NK-92 treated with Interleukin-12 subunit alpha and Interleukin-12 subunit beta, amount 100 ng/mL, for 24 hours (cell line): ENCODE results near the gene EPB42.
"Not testable (repeated sequence)": the region's sequence is repeated elsewhere in the genome, so short reads cannot be mapped to it uniquely, and the experiment has no call there.

Experiments
- DNase-seq: peaks from one replicate; lab custom pipeline; 2025; lab: John Stamatoyannopoulos, UW

EPB42 gene

DNA sequence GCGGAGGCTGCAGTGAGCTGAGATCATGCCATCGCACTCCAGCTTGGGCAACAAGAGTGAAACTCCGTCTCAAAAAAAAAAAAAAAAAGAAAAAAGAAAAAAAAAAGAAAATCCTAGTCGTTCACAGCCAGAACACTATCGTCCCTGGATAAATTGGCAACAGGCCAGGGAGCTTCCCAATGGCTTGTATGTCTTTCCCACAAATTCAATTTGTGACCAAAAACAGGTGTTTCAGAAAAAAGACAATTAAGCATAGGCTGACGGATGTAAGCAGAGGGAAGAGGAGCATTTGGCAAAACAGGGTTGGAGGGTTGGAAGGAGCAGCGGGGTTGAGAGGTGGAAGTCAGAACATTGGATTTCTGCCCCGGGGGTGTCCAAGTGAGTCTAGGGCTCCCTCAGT is 8.5 kb downstream of the EPB42 start:
- DNase-seq, result no peak

DNA sequence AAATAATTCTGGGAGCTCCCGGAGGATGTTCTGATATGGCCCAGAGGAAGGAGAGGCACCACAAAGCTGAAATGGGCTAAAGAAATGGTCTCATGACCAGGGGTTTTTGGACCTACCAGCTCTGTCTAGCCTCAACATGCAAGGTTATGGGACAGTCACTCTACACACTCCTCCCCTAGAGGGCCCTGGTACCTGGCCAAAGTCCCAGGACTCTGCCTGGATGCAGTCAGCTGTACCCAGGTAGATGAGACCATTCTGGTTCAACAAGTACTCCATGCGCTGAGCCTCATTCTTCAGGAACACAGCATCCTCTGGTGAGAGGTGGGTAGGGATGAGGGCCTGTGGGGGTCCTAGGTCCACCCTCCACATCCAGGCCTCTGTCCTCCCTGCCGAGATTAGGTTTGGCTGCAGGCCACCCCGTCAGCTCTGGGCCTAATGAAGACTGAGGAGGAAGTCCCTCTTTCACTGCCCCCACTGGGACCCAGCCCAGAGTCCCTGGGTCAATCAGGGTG is 9.5 kb downstream of the EPB42 start:
- no peak for DNase-seq

GRCh38 chr15:43210807-43211206 is 10.0 kb downstream of the EPB42 start:
- no peak for DNase-seq

DNA sequence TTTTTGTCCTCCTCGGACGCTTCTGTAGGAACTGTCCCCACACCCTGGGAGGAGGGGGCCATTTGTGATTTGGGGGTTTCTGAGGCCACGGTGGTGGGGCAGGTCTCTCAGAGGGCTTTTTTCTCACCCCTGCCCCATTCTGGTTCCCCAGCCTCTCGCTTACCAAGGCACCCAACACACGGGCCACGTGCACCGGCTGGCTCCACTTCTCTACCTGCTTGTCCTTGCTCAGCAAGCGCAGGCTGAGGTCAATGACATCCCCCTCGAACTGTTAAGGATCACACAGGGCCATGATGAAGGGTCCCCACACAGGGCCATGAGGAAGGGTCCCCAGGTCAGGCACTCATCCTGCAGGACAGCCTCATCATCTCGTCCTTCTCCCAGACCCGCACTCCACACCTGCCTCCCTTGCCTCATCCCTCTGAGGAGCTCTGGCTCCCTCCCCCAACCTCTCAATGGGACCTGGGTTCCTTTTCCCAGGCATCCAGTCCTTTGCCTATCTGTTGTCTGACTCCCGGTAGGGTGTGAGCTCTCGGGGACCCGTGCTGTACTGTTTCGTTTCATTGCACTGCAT is 10.6 kb downstream of the EPB42 start:
- DNase-seq, result no peak

DNA sequence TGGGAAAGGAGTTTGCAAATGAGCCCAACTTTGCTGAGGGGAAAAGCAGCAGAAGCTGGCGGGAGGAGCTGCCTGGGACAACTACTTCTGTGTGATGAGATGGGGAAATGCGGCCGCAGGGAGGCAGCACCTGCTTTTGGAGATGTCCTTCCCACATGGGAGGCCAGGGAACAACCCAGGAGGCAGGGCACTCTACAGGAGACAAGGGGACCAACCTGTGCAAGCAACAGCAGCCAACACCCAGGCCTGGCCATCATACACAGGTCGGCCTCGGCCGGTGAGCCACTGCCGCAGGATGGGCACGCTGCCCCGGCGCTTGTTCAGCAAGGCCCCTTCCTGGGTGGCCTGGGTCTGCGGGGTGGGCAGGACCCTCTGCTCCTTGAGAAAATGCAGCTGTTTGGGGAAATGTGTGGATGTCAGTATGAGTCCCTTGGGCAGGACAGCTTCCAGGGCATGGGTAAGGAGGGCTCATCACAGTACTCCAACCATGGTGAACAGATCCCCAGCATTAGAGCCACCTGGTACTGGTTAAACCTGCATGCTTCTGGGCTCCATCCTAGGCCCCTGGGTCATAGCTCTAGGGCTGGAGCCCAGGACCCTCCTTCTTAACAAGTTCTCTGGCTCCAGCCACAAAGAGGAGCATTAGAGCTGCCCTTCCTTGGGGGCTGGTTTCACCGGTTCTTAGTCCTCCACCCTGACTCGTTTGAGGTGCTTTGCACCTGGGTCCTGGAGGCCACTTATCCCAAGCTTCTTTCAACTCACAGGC is 11.6 kb downstream of the EPB42 start:
- no peak for DNase-seq

- DNase-seq, result no peak
Measured at GRCh38 chr15:43208052-43209002, 12.5 kb downstream of the EPB42 start.

DNA sequence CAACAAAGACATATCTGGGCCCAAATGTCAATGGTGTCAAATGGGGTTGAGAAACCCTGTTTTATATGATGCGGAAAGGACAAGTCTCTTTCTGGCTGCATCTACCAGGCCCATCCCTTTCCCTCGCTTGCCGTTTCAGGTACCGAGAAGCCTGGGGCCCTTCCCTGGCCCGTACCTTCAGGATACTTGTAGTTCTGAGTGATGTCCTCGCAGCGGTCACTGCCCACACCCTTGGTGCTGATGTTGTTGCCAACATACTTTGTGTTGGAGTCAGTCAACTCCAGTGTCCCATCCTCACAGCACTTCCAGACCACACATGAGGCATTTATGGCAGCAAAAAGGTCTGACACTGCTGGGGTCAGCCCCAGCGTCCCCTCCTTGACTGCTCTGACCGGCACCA is 13.8 kb downstream of the EPB42 start:
- no peak for DNase-seq

GRCh38 chr15:43206054-43206453 is 14.8 kb downstream of the EPB42 start:
- DNase-seq, result no peak

DNA sequence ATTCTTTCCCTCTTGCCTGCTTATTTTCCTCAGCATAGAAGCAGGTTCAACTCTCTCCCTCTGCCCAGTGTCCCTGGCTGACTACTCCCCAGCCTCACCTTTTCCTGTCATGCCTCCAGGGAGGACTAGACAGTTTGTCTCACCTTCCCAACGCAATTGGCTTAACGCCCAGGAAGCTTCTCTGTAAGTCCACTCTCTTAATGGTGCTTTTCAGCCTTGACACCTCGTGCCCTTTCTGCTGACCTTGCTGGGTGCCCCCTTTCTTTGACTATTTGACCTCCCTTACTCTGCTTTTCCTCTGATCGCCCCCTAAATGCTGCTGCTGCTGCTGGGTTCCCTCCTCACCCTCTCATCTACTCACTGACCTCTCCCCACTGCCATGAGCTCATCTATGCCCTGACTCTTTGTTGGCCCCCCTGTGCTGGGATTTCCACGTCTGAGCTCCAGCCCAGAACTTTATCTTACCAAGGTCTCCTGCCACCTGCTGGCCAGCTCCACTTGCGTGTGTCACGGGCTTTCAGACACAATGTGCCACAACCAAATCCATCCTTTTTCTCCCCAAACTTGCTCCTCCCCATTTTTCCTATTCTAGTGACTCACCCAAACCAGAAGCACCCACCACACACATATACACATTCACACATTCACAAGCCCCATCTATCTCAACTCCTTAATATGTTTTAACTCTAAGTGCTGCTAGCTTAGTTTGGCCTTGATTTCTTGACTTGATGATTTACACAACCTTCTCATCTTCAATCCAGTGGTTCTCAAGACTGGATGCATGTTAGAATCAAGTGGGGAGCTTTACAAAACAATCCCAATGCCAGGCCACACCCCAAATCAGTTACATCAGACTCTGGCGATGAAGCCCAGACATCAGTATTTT is 16.6 kb downstream of the EPB42 start:
- no peak for DNase-seq

GRCh38 chr15:43199945-43200488 is 20.8 kb downstream of the EPB42 start:
- no peak for DNase-seq

DNA sequence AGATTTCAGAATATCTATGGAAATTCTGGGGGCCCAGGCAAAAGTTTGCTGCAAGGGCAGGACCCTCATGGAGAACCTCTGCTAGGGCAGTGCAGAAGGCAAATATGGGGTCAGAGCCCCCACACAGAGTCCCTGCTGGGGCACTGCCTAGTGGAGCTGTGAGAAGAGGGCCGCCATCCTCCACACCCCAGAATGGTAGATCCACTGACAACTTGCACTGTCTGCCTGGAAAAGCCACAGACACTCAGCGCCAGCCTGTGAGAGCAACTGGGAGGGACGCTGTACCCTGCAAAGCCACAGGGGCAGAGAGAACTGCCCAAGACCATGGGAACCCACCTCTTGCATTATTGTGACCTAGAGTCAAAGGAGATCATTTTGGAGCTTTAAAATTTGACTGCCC is 21.8 kb downstream of the EPB42 start:
- DNase-seq, result no peak

DNA sequence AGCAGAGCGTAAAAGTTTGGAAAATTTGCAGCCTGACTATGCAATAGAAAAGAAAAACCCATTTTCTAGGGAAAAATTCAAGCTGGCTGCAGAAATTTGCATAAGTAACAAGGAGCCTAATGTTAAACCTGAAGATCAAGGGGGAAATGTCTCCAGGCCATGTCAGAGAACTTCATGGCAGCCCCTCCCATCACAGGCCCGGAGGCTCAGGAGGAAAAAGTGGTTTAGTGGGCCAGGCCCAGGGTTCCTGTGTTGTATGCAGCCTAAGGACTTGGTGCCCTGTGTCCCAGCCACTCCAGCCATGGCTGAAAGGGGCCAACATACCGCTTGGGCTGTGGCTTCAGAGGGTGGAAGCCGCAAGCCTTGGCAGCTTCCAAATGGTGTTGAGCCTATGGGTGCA is 22.3 kb downstream of the EPB42 start:
- not testable (repeated sequence) for DNase-seq

DNA sequence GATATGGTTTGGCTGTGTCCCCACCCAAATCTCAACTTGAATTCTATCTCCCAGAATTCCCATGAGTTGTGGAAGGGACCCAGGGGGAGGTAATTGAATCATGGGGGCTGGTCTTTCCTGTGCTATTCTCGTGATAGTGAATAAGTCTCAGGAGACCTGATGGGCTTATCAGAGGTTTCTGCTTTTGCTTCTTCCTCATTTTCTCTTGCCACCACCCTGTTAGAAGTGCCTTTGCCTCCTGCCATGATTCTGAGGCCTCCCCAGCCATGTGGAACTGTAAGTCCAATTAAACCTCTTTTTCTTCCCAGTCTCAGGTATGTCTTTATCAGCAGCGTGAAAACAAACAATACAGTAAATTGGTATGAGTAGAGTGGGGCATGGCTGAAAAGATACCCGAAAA is 23.0 kb downstream of the EPB42 start:
- DNase-seq, result not testable (repeated sequence)

DNA sequence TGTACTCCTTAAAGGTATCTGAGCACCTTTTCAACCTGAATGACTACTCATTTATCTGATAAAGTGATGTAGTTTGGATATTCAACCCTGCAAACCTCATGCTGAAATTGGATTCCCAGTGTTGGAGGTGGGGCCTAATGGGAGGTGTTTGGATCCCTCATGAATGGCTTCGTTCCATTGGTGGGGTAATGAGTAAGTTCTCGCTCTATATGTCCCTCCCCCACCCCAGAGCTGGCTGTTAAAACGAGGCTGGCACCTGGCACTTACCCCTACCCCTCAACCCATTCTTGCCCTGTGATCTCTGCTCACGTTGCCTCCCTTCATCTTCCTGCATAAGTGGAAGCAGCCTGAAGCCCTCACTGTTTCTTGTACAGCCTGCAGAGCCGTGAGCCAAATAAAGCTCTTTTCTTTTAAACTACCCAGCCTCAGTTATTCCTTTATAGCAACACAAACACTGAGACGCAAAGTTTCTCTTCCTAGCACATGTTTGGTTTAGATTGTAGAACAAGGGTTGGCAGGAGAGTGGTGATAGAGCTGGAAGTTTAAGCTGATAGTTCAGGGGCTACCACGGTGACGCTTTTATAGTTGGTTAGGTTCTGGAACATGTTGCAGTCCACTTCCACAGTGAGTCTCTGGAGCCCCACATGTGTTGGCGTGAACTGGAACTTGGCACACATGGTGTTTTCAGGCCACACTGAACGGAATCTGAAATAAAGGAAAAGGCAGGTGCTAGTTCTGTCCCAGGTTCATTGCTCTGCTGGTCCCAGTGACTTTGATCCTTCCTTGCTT is 23.9 kb downstream of the EPB42 start:
- DNase-seq, result no peak

DNA sequence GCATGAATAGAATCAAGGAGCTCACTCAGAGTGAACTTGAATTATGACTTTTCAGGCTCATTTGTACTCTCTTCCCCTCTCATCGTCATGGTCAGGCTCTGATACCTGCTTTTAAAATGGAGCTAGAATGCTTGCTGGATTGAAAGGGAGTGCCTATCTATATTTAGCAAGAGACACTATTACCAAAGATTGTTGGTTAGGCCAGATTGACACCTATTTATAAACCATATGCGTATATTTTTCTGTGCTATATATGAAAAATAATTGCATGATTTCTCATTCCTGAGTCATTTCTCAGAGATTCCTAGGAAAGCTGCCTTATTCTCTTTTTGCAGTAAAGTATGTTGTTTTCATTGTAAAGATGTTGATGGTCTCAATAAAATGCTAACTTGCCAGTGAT is 26.0 kb downstream of the EPB42 start:
- DNase-seq, result no peak

GRCh38 chr15:43193710-43194109 is 27.1 kb downstream of the EPB42 start:
- no peak for DNase-seq

DNA sequence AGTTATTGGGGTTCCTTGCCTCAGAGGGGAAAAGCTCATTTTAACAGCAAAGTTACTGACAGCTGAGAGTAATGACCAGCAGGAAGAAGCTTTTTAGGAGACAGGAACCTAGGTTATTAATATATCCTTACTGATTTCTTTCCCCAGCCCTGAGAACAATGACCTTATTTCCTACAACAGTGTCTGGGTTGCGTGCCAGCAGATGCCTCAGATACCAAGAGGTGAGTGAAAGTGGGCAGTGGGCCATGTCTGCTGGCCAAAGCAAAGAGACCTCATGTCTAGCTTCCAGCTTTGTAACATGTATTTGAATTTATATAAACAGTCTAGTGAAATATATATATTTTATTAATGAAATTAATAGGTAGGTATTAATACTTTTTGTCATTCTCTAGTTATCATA is 30.6 kb downstream of the EPB42 start:
- DNase-seq, result no peak

DNA sequence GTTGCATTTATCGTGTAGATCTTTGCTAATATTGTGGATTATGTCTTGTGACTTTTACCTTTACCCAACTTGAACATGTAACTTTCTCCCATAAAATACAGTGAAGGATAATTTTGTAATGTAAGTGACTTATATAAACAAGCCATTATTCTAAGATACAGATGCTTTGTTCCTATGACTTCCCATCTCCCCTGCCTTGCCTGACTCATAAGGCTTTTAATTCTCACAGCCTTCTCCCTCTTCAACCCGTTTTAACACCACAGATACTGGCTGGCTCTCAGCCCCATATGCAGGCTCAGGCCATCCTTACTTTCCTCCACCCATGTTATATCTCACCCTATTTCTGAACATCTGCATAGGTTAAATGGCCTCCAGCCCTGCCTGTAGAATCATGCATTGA is 31.5 kb downstream of the EPB42 start:
- DNase-seq, result no peak

DNA sequence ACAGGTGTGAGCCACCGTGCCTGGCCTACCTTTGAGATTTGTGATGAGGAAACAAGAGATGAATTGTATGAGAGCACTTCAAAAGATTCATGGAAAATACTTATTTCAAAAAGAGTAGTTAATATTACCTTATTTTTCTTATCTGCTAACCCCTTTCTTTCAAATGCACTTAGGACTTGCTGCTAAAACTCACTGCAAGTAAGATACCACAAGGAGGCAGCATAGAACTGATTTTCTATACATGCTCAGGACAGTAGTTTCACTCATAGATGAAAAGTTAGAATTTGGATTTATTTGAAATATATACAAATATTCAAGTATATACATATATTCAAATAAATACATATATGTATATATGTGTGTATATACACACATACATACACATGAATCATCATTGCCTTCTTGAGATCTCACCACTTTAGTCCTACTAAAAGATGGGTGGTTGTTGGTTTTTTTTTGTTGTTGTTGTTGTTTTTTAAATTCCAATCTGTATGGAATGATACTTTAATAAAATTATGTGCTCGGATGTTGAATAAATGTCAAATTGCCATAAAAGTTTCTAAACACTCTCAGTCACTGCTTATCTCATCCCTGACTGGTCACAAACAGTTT is 33.2 kb downstream of the EPB42 start:
- DNase-seq, result no peak

- no peak for DNase-seq
Measured at GRCh38 chr15:43186003-43186353, 34.8 kb downstream of the EPB42 start.
